Measurements from ENCODE around the gene C11orf24. TPM values are rescaled to one million over a fixed set of nuclear protein-coding genes. Genes with fewer than 3 reads are reported as not detected.

The C11orf24 gene
- 10 to 100 TPM; 20.0 to 25.2 TPM for total RNA-seq

GRCh38 chr11:68271781-68272608, at the start of gene C11orf24:
TSS of gene C11orf24 (minus strand) at chr11:68271973. CDS start at chr11:68263767, 8,206 bp downstream.
- POLR2A ChIA-PET, result no interaction called here
- peak within 1 kb of the TSS; percentile 99 for H3K27ac Mint-ChIP-seq
- no peaks in the 10 kb centered on the region for H3K9me3 Mint-ChIP-seq
- H3K36me3 Mint-ChIP-seq (ENCODE audit: low read depth), result peaks cover 13% of the 10 kb centered on the region
- H3K4me3 Mint-ChIP-seq, result peak within 1 kb of the TSS; percentile 91
- no peaks in the 10 kb centered on the region for H3K27me3 Mint-ChIP-seq
- CTCF ChIA-PET, result interaction anchor here (0.8 to 5.7 kb wide), 4 partner anchors 11 to 26 kb away, joined by 3 to 40 read pairs (median 4); no protein-coding TSS in a partner anchor
- DNase-seq, result peak; percentile 93
- peaks cover 38% of the 10 kb centered on the region for H3K4me1 Mint-ChIP-seq

GRCh38 chr11:68317147-68317785, 45.5 kb upstream of the C11orf24 start:
- CTCF ChIA-PET, result interaction anchor here (0.6 kb wide), 1 partner anchor 40 kb away, joined by 3 read pairs; no protein-coding TSS in a partner anchor
- no peak for DNase-seq
- Mint-ChIP-seq H3K36me3 (ENCODE audit: low read depth) (peaks cover 11% of the 10 kb centered on the region), H3K4me1 (peaks cover 33% of the 10 kb centered on the region), H3K27ac (no peak overlapping the region), H3K9me3 (no peaks in the 10 kb centered on the region), H3K4me3 (no peak overlapping the region), H3K27me3 (peaks cover 4% of the 10 kb centered on the region)
- POLR2A ChIA-PET, result no interaction called here

- no peak for DNase-seq
- no peaks in the 10 kb centered on the region for H3K9me3 Mint-ChIP-seq
- H3K27me3 Mint-ChIP-seq, result peaks cover 4% of the 10 kb centered on the region
- peaks cover 49% of the 10 kb centered on the region for H3K4me1 Mint-ChIP-seq
- no peak overlapping the region for H3K27ac Mint-ChIP-seq
- ChIA-PET CTCF (interaction anchor here (0.7 to 1.9 kb wide), 3 partner anchors 11 to 250 kb away, joined by 3 to 4 read pairs (median 3); no protein-coding TSS in a partner anchor), POLR2A (no interaction called here)
- H3K4me3 Mint-ChIP-seq, result peak overlapping the region; percentile 87
- H3K36me3 Mint-ChIP-seq (ENCODE audit: low read depth), result peaks cover 7% of the 10 kb centered on the region
Observed at GRCh38 chr11:68315171-68315920, 43.6 kb upstream of the C11orf24 start.

- Mint-ChIP-seq H3K9me3 (no peaks in the 10 kb centered on the region), H3K4me3 (peak overlapping the region; percentile 87), H3K27ac (peak overlapping the region; percentile 13), H3K27me3 (peaks cover 4% of the 10 kb centered on the region), H3K4me1 (peaks cover 54% of the 10 kb centered on the region), H3K36me3 (ENCODE audit: low read depth) (peaks cover 7% of the 10 kb centered on the region)
- ChIA-PET POLR2A (no interaction called here), CTCF (interaction anchor here (1.1 to 1.9 kb wide), 3 partner anchors 11 to 57 kb away, joined by 3 to 4 read pairs (median 3); no protein-coding TSS in a partner anchor)
- no peak for DNase-seq
Observed at GRCh38 chr11:68314203-68315170, 42.7 kb upstream of the C11orf24 start.

GRCh38 chr11:68313574-68314202, 41.9 kb upstream of the C11orf24 start:
- peak overlapping the region; percentile 87 for H3K4me3 Mint-ChIP-seq
- peaks cover 53% of the 10 kb centered on the region for H3K4me1 Mint-ChIP-seq
- ChIA-PET POLR2A (interaction anchor here (0.6 kb wide), 1 partner anchor 48 kb away, joined by 7 read pairs; no protein-coding TSS in a partner anchor), CTCF (interaction anchor here (1.1 to 1.4 kb wide), 2 partner anchors 10 to 15 kb away, joined by 3 read pairs; no protein-coding TSS in a partner anchor)
- peaks cover 7% of the 10 kb centered on the region for H3K36me3 Mint-ChIP-seq (ENCODE audit: low read depth)
- H3K27ac Mint-ChIP-seq, result peak overlapping the region; percentile 85
- H3K27me3 Mint-ChIP-seq, result peaks cover 4% of the 10 kb centered on the region
- H3K9me3 Mint-ChIP-seq, result no peaks in the 10 kb centered on the region
- no peak for DNase-seq

GRCh38 chr11:68312780-68313573, 41.2 kb upstream of the C11orf24 start:
- peaks cover 4% of the 10 kb centered on the region for H3K27me3 Mint-ChIP-seq

GRCh38 chr11:68312117-68312779, 40.5 kb upstream of the C11orf24 start, which contains the start of gene LRP5:
TSS of gene LRP5 (plus strand) at chr11:68312591. CDS start at chr11:68312715, 124 bp downstream.
- Mint-ChIP-seq H3K36me3 (ENCODE audit: low read depth) (peaks cover 7% of the 10 kb centered on the region), H3K27me3 (peaks cover 4% of the 10 kb centered on the region), H3K27ac (peak within 1 kb of the TSS; percentile 85), H3K9me3 (no peaks in the 10 kb centered on the region), H3K4me3 (peak within 1 kb of the TSS; percentile 87), H3K4me1 (peaks cover 53% of the 10 kb centered on the region)
- DNase-seq, result no peak
- CTCF ChIA-PET, result interaction anchor here (0.6 to 1.0 kb wide), 2 partner anchors 55 to 265 kb away, joined by 3 to 4 read pairs; no protein-coding TSS in a partner anchor
- POLR2A ChIA-PET, result no interaction called here

More at GRCh38 chr11:68312780-68313573, 41.2 kb upstream of the C11orf24 start:
- H3K4me1 Mint-ChIP-seq, result peaks cover 53% of the 10 kb centered on the region
- no peaks in the 10 kb centered on the region for H3K9me3 Mint-ChIP-seq
- DNase-seq, result peak; percentile 27
- POLR2A ChIA-PET, result interaction anchor here (0.6 kb wide), 1 partner anchor 49 kb away, joined by 7 read pairs; no protein-coding TSS in a partner anchor
- peak overlapping the region; percentile 87 for H3K4me3 Mint-ChIP-seq
- CTCF ChIA-PET, result no interaction called here
- peak overlapping the region; percentile 85 for H3K27ac Mint-ChIP-seq
- peaks cover 7% of the 10 kb centered on the region for H3K36me3 Mint-ChIP-seq (ENCODE audit: low read depth)

- peaks cover 4% of the 10 kb centered on the region for H3K27me3 Mint-ChIP-seq
- H3K4me1 Mint-ChIP-seq, result peaks cover 53% of the 10 kb centered on the region
- H3K36me3 Mint-ChIP-seq (ENCODE audit: low read depth), result peaks cover 7% of the 10 kb centered on the region
- no peak for DNase-seq
- ChIA-PET POLR2A (no interaction called here), CTCF (interaction anchor here (0.6 to 1.2 kb wide), 7 partner anchors 15 to 264 kb away, joined by 3 to 4 read pairs (median 3); no protein-coding TSS in a partner anchor)
- peak overlapping the region; percentile 61 for H3K27ac Mint-ChIP-seq
- H3K9me3 Mint-ChIP-seq, result no peaks in the 10 kb centered on the region
- H3K4me3 Mint-ChIP-seq, result peak overlapping the region; percentile 63
Observed at GRCh38 chr11:68311160-68312116, 39.7 kb upstream of the C11orf24 start.

- Mint-ChIP-seq H3K9me3 (peaks cover 1% of the 10 kb centered on the region), H3K4me1 (peaks cover 58% of the 10 kb centered on the region), H3K4me3 (no peak overlapping the region), H3K27ac (no peak overlapping the region), H3K27me3 (peaks cover 4% of the 10 kb centered on the region), H3K36me3 (ENCODE audit: low read depth) (peaks cover 7% of the 10 kb centered on the region)
- DNase-seq, result no peak
- CTCF ChIA-PET, result interaction anchor here (1.2 kb wide), 1 partner anchor 31 kb away, joined by 3 read pairs; no protein-coding TSS in a partner anchor
- POLR2A ChIA-PET, result no interaction called here
Observed at GRCh38 chr11:68309621-68310185, 37.9 kb upstream of the C11orf24 start.

Measured in activated CD4-positive, alpha-beta T cell treated with anti-CD3 and anti-CD28 coated beads, Interleukin-2, amount 10 ng/mL, durations not matched to agents 7 days and 5 days (primary cell).